HepG2 (cell line): ENCODE results near the gene SETD2. TPM values are rescaled to one million over a fixed set of nuclear protein-coding genes. Genes with fewer than 3 reads are reported as not detected.

ENCODE experiments used
- BORCS8-MEF2B ChIP-seq: sonication (generic); formaldehyde crosslinking; IDR thresholded peaks from 2 replicates; pipeline ENCODE4 v1.8.0; 2022; ENCODE audit warnings: mild to moderate bottlenecking, missing genetic modification reagents
- CCAR2 ChIP-seq: fragments of 200-400 bp; formaldehyde crosslinking; optimal IDR thresholded peaks from 2 replicates; pipeline ENCODE3; 2018; ENCODE audit warnings: low read depth, mild to moderate bottlenecking, low read length, moderate library complexity
- DNMT1 ChIP-seq: sonication (generic); formaldehyde crosslinking; IDR thresholded peaks from 2 replicates; pipeline ENCODE4 v1.5.1; 2020; ENCODE audit warnings: mild to moderate bottlenecking, missing genetic modification reagents
- FOXK1 ChIP-seq: sonication (generic); formaldehyde crosslinking; IDR thresholded peaks from 2 replicates; pipeline ENCODE4 v1.4.0; 2020; ENCODE audit warnings: low read depth, missing genetic modification reagents, borderline replicate concordance
- GABPB1 ChIP-seq: IDR thresholded peaks from 2 replicates; pipeline ENCODE4 v1.6.1; 2016; ENCODE audit warnings: mild to moderate bottlenecking, missing genetic modification reagents, moderate library complexity, missing compliant biosample characterization
- GATAD1 ChIP-seq: IDR thresholded peaks from 2 replicates; pipeline ENCODE4 v1.6.1; 2016; ENCODE audit warnings: missing genetic modification reagents, missing compliant biosample characterization
- HOXA5 ChIP-seq: sonication (generic); formaldehyde crosslinking; IDR thresholded peaks from 2 replicates; pipeline ENCODE4 v1.4.0; 2020; ENCODE audit warnings: missing genetic modification reagents
- ISX ChIP-seq: sonication (generic); formaldehyde crosslinking; conservative IDR thresholded peaks from 2 replicates; pipeline ENCODE4 v1.5.0; 2020; ENCODE audit warnings: missing genetic modification reagents
- KDM4B ChIP-seq: sonication (generic); formaldehyde crosslinking; IDR thresholded peaks from 2 replicates; pipeline ENCODE4 v1.4.0; 2020; ENCODE audit warnings: missing genetic modification reagents
- MAZ ChIP-seq, 2 experiments: sonication (generic) in 1 of 2; formaldehyde crosslinking in 1 of 2; IDR thresholded peaks; 2 replicates each; pipeline versions ENCODE4 v1.5.0 to v1.6.1; 2012 to 2020; ENCODE audit warnings: low read depth in 2 of 2, mild to moderate bottlenecking in 2 of 2, borderline replicate concordance in 1 of 2, improper control_type of control experiment in 1 of 2, low read length in 1 of 2, missing genetic modification reagents in 1 of 2, moderate library complexity in 1 of 2
- MED13 ChIP-seq: sonication (generic); formaldehyde crosslinking; IDR thresholded peaks from 2 replicates; pipeline ENCODE4 v1.5.0; 2020; ENCODE audit warnings: missing genetic modification reagents
- MTA1 ChIP-seq: sonication (generic); formaldehyde crosslinking; IDR thresholded peaks from 2 replicates; pipeline ENCODE4 v1.4.0; 2020; ENCODE audit warnings: missing genetic modification reagents, mild to moderate bottlenecking, borderline replicate concordance
- ONECUT2 ChIP-seq: sonication (generic); formaldehyde crosslinking; IDR thresholded peaks from 2 replicates; pipeline ENCODE4 v1.4.0; 2020; ENCODE audit warnings: missing genetic modification reagents
- PHF20 ChIP-seq: sonication (generic); formaldehyde crosslinking; IDR thresholded peaks from 2 replicates; pipeline ENCODE4 v1.5.0; 2020; ENCODE audit warnings: mild to moderate bottlenecking, missing genetic modification reagents
- RARA ChIP-seq: IDR thresholded peaks from 2 replicates; pipeline ENCODE4 v1.6.1; 2016; ENCODE audit warnings: missing genetic modification reagents, missing compliant biosample characterization
- RXRA ChIP-seq: sonication (generic); formaldehyde crosslinking; IDR thresholded peaks from 2 replicates; pipeline ENCODE4 v1.5.1; 2020; ENCODE audit warnings: missing genetic modification reagents
- TEAD2 ChIP-seq: sonication (generic); formaldehyde crosslinking; IDR thresholded peaks from 2 replicates; pipeline ENCODE4 v1.9.0; 2021; ENCODE audit warnings: missing genetic modification reagents
- ZNF143 ChIP-seq: sonication (generic); formaldehyde crosslinking; IDR thresholded peaks from 2 replicates; pipeline ENCODE4 v1.4.0; 2020; ENCODE audit warnings: missing genetic modification reagents
- ZNF224 ChIP-seq: sonication (generic); formaldehyde crosslinking; IDR thresholded peaks from 2 replicates; pipeline ENCODE4 v1.5.0; 2020; ENCODE audit warnings: mild to moderate bottlenecking, missing genetic modification reagents
- ZNF3 ChIP-seq: IDR thresholded peaks from 2 replicates; pipeline ENCODE4 v1.7.0; 2017; ENCODE audit warnings: inconsistent platforms
- ZNF329 ChIP-seq: sonication (generic); formaldehyde crosslinking; IDR thresholded peaks from 2 replicates; pipeline ENCODE4 v1.9.0; 2021; ENCODE audit warnings: low read depth, mild to moderate bottlenecking, missing genetic modification reagents
- ZNF34 ChIP-seq: sonication (generic); formaldehyde crosslinking; IDR thresholded peaks from 2 replicates; pipeline ENCODE4 v1.4.0; 2020; ENCODE audit warnings: mild to moderate bottlenecking, missing genetic modification reagents, borderline replicate concordance
- ZNF343 ChIP-seq: sonication (generic); formaldehyde crosslinking; IDR thresholded peaks from 2 replicates; pipeline ENCODE4 v1.4.0; 2020; ENCODE audit warnings: mild to moderate bottlenecking, missing genetic modification reagents
- ZNF563 ChIP-seq: sonication (generic); formaldehyde crosslinking; IDR thresholded peaks from 2 replicates; pipeline ENCODE4 v1.8.0; 2022; ENCODE audit warnings: mild to moderate bottlenecking, moderate library complexity, missing genetic modification reagents
- ZNF567 ChIP-seq: sonication (generic); formaldehyde crosslinking; IDR thresholded peaks from 2 replicates; pipeline ENCODE4 v1.8.1; 2023; ENCODE audit warnings: mild to moderate bottlenecking, missing genetic modification reagents, borderline replicate concordance
- polyA plus RNA-seq, 8 experiments: library from polyadenylated mRNA; depleted of rRNA in 3 of 8; stranded (reverse) in 7 of 8; unstranded in 1 of 8; fragments of >200 nt; fragmentation: Illumina TruSeq in 4 of 8; extraction: Trizol in 4 of 8; gene quantifications; 2 replicates each; pipeline versions ENCODE4 v1.2.1 to v1.2.3, GENCODE V29; 2011 to 2016; ENCODE audit warnings: low read depth in 4 of 8, missing spikeins in 1 of 8, mixed read lengths in 1 of 8; ENCODE audit not compliant: insufficient read depth in 1 of 8
- total RNA-seq, 5 experiments: library from RNA; depleted of rRNA; stranded (reverse); fragments of >200 nt; fragmentation: Illumina TruSeq; extraction: Trizol; gene quantifications; 2 replicates each; pipeline ENCODE4 v1.2.3, GENCODE V29; 2016; ENCODE audit warnings: low read depth in 1 of 5
- TF ChIP-seq, protein P1 (sequence below): sonication (generic); formaldehyde crosslinking; IDR thresholded peaks from 2 replicates; pipeline ENCODE4 v1.4.0; 2020; ENCODE audit warnings: missing genetic modification reagents, borderline replicate concordance
- TF ChIP-seq, protein P2 (sequence below): sonication (generic); IDR thresholded peaks from 2 replicates; pipeline ENCODE4 v1.6.1; 2016; ENCODE audit warnings: low read depth, borderline replicate concordance

SETD2 gene
- total and polyA plus RNA-seq, 2 of the 13 experiments (the other 11 are each of a cell fraction or from before 2014, with no cell fraction given), result 14.2 to 24.2 TPM

DNA sequence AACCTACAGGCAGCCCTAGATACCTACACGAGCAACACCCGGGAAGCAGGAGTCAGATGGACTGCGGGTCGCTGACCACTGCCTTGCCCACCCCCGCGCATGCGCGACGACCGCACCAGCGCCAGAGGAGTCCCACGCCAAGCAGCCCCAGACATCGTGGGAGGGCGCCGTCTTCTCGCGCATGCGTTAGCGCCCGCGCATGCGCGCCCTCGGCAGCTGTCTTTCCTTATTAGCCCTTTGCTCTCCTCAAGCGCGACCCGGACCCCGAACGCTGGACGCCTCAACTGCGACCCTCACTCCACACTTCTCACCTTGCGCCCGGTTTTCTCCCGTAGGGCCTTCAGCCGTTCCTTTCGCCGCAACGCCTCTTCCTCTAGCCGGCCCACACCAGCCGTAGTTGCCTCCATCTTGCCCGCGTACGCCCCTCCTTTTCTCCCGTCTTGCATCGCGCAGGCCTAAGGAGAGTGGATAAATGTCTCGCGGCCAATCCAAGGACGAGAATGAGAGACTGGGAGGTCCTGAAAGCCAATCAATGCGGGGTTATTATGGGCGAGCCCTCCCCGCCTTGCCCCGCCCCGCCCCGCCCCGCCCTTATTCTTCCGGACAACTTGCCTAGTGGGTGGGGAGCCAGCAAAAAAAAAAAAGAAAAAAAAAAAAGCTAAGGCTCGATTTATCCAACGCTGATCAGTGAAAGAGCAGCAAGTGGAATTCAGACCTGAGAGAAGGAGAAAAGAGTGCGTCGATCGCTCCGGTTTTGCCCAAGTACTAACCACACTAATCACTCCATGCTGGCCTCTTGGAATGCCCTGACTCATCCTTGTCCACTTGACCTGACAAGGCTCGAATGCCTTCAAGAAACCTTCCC is 187.4 kb downstream of the SETD2 start, which contains the start of gene CCDC12 (continued):
- TF ChIP-seq, protein P1, sequence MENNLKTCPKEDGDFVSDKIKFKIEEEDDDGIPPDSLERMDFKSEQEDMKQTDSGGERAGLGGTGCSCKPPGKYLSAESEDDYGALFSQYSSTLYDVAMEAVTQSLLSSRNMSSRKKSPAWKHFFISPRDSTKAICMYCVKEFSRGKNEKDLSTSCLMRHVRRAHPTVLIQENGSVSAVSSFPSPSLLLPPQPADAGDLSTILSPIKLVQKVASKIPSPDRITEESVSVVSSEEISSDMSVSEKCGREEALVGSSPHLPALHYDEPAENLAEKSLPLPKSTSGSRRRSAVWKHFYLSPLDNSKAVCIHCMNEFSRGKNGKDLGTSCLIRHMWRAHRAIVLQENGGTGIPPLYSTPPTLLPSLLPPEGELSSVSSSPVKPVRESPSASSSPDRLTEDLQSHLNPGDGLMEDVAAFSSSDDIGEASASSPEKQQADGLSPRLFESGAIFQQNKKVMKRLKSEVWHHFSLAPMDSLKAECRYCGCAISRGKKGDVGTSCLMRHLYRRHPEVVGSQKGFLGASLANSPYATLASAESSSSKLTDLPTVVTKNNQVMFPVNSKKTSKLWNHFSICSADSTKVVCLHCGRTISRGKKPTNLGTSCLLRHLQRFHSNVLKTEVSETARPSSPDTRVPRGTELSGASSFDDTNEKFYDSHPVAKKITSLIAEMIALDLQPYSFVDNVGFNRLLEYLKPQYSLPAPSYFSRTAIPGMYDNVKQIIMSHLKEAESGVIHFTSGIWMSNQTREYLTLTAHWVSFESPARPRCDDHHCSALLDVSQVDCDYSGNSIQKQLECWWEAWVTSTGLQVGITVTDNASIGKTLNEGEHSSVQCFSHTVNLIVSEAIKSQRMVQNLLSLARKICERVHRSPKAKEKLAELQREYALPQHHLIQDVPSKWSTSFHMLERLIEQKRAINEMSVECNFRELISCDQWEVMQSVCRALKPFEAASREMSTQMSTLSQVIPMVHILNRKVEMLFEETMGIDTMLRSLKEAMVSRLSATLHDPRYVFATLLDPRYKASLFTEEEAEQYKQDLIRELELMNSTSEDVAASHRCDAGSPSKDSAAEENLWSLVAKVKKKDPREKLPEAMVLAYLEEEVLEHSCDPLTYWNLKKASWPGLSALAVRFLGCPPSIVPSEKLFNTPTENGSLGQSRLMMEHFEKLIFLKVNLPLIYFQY (CRISPR knock-in tag), result 0 out of 2 replicates have a peak, but pooled peaks have one; percentile 60
- TF ChIP-seq ZNF329, result peak; percentile 40; the same call in 1 of the 2 replicates
- TF ChIP-seq, protein P2, sequence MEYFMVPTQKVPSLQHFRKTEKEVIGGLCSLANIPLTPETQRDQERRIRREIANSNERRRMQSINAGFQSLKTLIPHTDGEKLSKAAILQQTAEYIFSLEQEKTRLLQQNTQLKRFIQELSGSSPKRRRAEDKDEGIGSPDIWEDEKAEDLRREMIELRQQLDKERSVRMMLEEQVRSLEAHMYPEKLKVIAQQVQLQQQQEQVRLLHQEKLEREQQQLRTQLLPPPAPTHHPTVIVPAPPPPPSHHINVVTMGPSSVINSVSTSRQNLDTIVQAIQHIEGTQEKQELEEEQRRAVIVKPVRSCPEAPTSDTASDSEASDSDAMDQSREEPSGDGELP, result no peak; the same call in 1 of the 2 replicates
- TF ChIP-seq MED13 (CRISPR knock-in tag), result no peak
- TF ChIP-seq MAZ (IDR thresholded peaks at IDR 0.05; ENCODE audit: borderline replicate concordance, low read depth, low read length), result 0 out of 2 replicates have a peak, but pooled peaks have one; percentile 14
- TF ChIP-seq MAZ (CRISPR knock-in tag; IDR thresholded peaks at IDR 0.05; ENCODE audit: low read depth), result peak; percentile 57
- peak; percentile 76 for TF ChIP-seq GABPB1 (CRISPR knock-in tag)
- TF ChIP-seq ZNF224 (CRISPR knock-in tag), result 0 out of 2 replicates have a peak, but pooled peaks have one; percentile 15
- TF ChIP-seq ZNF34 (CRISPR knock-in tag), result 0 out of 2 replicates have a peak, but pooled peaks have one; percentile 1
- TF ChIP-seq FOXK1 (CRISPR knock-in tag), result peak; percentile 19; the same call in 1 of the 2 replicates
- TF ChIP-seq TEAD2 (CRISPR knock-in tag), result no peak
- TF ChIP-seq DNMT1, result 0 out of 2 replicates have a peak, but pooled peaks have one; percentile 47
- peak; percentile 89 for TF ChIP-seq ZNF143 (CRISPR knock-in tag)
- TF ChIP-seq ZNF3 (CRISPR knock-in tag), result no peak
- no peak; the same call in 1 of the 2 replicates for TF ChIP-seq ZNF563 (CRISPR knock-in tag)
- peak; percentile 34; the same call in 1 of the 2 replicates for TF ChIP-seq MTA1
- TF ChIP-seq ISX, result no peak
- TF ChIP-seq ONECUT2 (CRISPR knock-in tag), result no peak
- TF ChIP-seq BORCS8-MEF2B (CRISPR knock-in tag), result peak; percentile 67
- no peak for TF ChIP-seq ZNF343 (CRISPR knock-in tag)
- no peak for TF ChIP-seq KDM4B
- no peak; the same call in none of the 2 replicates for TF ChIP-seq RARA (CRISPR knock-in tag)
- TF ChIP-seq CCAR2, result no peak
- TF ChIP-seq ZNF567 (CRISPR knock-in tag), result no peak
- peak; percentile 70 for TF ChIP-seq RXRA (CRISPR knock-in tag)
- TF ChIP-seq PHF20 (CRISPR knock-in tag), result peak; percentile 81
- peak; percentile 95 for TF ChIP-seq GATAD1
- TF ChIP-seq HOXA5 (CRISPR knock-in tag), result peak; percentile 64; the same call in 1 of the 2 replicates
